Loucy (cell line): ENCODE data around the gene MBD2.

Experiments
- EZH2phosphoT487 ChIP-seq: fragments of 200-600 bp; IDR thresholded peaks from 2 replicates; pipeline ENCODE4 v1.6.1; 2018; ENCODE audit warnings: antibody characterized with exemption, mild to moderate bottlenecking, moderate library complexity, borderline replicate concordance
- TF ChIP-seq, protein P1 (sequence below): fragments of 200-600 bp; sonication (generic); conservative IDR thresholded peaks from 2 replicates; pipeline ENCODE4 v1.5.1; 2014; ENCODE audit warnings: mild to moderate bottlenecking, antibody characterized with exemption, low read length

DNA sequence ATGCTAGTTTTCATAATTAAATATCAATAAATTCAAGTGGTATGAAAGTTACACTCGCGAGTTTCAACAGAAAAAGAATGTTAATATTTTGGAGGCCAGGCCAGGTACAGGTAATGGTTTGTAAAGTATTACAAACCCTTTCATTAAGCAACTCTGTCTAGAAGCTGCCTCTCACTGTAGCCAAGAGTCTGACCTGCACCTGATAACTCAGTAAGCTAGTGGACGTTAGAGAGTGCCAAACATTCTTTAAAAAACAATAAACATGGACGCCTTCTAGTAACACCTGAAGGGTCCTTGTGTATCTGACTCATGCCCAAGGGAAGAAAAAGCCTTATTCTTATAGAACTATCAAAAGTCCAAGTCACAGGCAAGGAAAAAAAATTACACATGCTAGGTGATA, 70.2 kb downstream of the MBD2 start:
- TF ChIP-seq EZH2phosphoT487: no peak
- TF ChIP-seq, protein P1, sequence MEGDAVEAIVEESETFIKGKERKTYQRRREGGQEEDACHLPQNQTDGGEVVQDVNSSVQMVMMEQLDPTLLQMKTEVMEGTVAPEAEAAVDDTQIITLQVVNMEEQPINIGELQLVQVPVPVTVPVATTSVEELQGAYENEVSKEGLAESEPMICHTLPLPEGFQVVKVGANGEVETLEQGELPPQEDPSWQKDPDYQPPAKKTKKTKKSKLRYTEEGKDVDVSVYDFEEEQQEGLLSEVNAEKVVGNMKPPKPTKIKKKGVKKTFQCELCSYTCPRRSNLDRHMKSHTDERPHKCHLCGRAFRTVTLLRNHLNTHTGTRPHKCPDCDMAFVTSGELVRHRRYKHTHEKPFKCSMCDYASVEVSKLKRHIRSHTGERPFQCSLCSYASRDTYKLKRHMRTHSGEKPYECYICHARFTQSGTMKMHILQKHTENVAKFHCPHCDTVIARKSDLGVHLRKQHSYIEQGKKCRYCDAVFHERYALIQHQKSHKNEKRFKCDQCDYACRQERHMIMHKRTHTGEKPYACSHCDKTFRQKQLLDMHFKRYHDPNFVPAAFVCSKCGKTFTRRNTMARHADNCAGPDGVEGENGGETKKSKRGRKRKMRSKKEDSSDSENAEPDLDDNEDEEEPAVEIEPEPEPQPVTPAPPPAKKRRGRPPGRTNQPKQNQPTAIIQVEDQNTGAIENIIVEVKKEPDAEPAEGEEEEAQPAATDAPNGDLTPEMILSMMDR: no peak
